Measurements from ENCODE around the gene LY6G6F.

Gene LY6G6F

GRCh38 chr6:31723245-31723979 is 16.7 kb downstream of the LY6G6F start, which contains the start of gene MPIG6B:
Gene MPIG6B, plus strand, starts transcription at chr6:31723373. Its CDS starts 11 bp downstream, at chr6:31723384.
- H3K4me3 Mint-ChIP-seq, result no peak within 1 kb of the TSS

GRCh38 chr6:31723980-31724691 is 17.5 kb downstream of the LY6G6F start:
- Mint-ChIP-seq H3K36me3 (peaks cover 17% of the 10 kb centered on the region), H3K4me3 (no peak overlapping the region), H3K27ac (peak overlapping the region; percentile 42), H3K4me1 (peaks cover 40% of the 10 kb centered on the region), H3K9me3 (no peaks in the 10 kb centered on the region)
- no peak for DNase-seq (ENCODE audit: low spot score in 2 of 2)
- no peak for ATAC-seq

More at GRCh38 chr6:31723245-31723979, 16.7 kb downstream of the LY6G6F start, which contains the start of gene MPIG6B:
- no peak for ATAC-seq
- H3K36me3 Mint-ChIP-seq, result peaks cover 9% of the 10 kb centered on the region
- H3K9me3 Mint-ChIP-seq, result no peaks in the 10 kb centered on the region
- DNase-seq (ENCODE audit: low spot score in 2 of 2), result no peak
- H3K4me1 Mint-ChIP-seq, result peaks cover 33% of the 10 kb centered on the region
- peak within 1 kb of the TSS; percentile 42 for H3K27ac Mint-ChIP-seq

GRCh38 chr6:31725502-31726350 is 19.1 kb downstream of the LY6G6F start:
- DNase-seq (ENCODE audit: low spot score in 2 of 2) (no peak), ATAC-seq (no peak)
- Mint-ChIP-seq H3K4me1 (peaks cover 56% of the 10 kb centered on the region), H3K36me3 (peaks cover 33% of the 10 kb centered on the region), H3K27ac (peak overlapping the region; percentile 91), H3K4me3 (no peak overlapping the region), H3K9me3 (no peaks in the 10 kb centered on the region)

GRCh38 chr6:31727034-31727716 is 20.5 kb downstream of the LY6G6F start:
- peak overlapping the region; percentile 87 for H3K4me3 Mint-ChIP-seq
- ATAC-seq (peak; percentile 19), DNase-seq (ENCODE audit: low spot score in 2 of 2) (no peak)
- peaks cover 60% of the 10 kb centered on the region for H3K4me1 Mint-ChIP-seq
- H3K9me3 Mint-ChIP-seq, result no peaks in the 10 kb centered on the region
- peaks cover 47% of the 10 kb centered on the region for H3K36me3 Mint-ChIP-seq
- H3K27ac Mint-ChIP-seq, result peak overlapping the region; percentile 91

GRCh38 chr6:31727717-31728671 is 21.3 kb downstream of the LY6G6F start:
- Mint-ChIP-seq H3K9me3 (no peaks in the 10 kb centered on the region), H3K27ac (peak overlapping the region; percentile 91), H3K36me3 (peaks cover 55% of the 10 kb centered on the region), H3K4me3 (peak overlapping the region; percentile 87), H3K4me1 (peaks cover 61% of the 10 kb centered on the region)
- DNase-seq (ENCODE audit: low spot score in 2 of 2), result no peak
- no peak for ATAC-seq

- H3K36me3 Mint-ChIP-seq, result peaks cover 57% of the 10 kb centered on the region
- H3K9me3 Mint-ChIP-seq, result no peaks in the 10 kb centered on the region
- ATAC-seq (peak; percentile 43), DNase-seq (ENCODE audit: low spot score in 2 of 2) (no peak)
- H3K27ac Mint-ChIP-seq, result peak within 1 kb of the TSS; percentile 91
- H3K4me3 Mint-ChIP-seq, result peak within 1 kb of the TSS; percentile 87
- peaks cover 67% of the 10 kb centered on the region for H3K4me1 Mint-ChIP-seq
Observed at GRCh38 chr6:31728767-31729514, 22.3 kb downstream of the LY6G6F start, which contains the start of gene DDAH2. Gene DDAH2, minus strand, starts transcription at chr6:31729299. Its CDS starts 138 bp downstream, at chr6:31729161.

- Mint-ChIP-seq H3K9me3 (no peaks in the 10 kb centered on the region), H3K27ac (peak overlapping the region; percentile 91), H3K4me1 (peaks cover 71% of the 10 kb centered on the region), H3K36me3 (peaks cover 63% of the 10 kb centered on the region), H3K4me3 (peak overlapping the region; percentile 87)
- ATAC-seq (peak; percentile 81), DNase-seq (ENCODE audit: low spot score in 2 of 2) (peak; percentile 67 to 91)
Observed at GRCh38 chr6:31729515-31729978, 22.9 kb downstream of the LY6G6F start.

GRCh38 chr6:31729979-31730630 is 23.4 kb downstream of the LY6G6F start:
- H3K36me3 Mint-ChIP-seq, result peaks cover 69% of the 10 kb centered on the region
- DNase-seq (ENCODE audit: low spot score in 2 of 2), result peak; percentile 64 to 89
- peaks cover 74% of the 10 kb centered on the region for H3K4me1 Mint-ChIP-seq
- peak overlapping the region; percentile 91 for H3K27ac Mint-ChIP-seq
- peak; percentile 68 for ATAC-seq
- no peaks in the 10 kb centered on the region for H3K9me3 Mint-ChIP-seq
- H3K4me3 Mint-ChIP-seq, result peak overlapping the region; percentile 87

- Mint-ChIP-seq H3K9me3 (no peaks in the 10 kb centered on the region), H3K4me1 (peaks cover 71% of the 10 kb centered on the region), H3K4me3 (peak overlapping the region; percentile 87), H3K36me3 (peaks cover 74% of the 10 kb centered on the region), H3K27ac (peak overlapping the region; percentile 91)
- ATAC-seq, result no peak
- DNase-seq (ENCODE audit: low spot score in 2 of 2), result no peak
Observed at GRCh38 chr6:31730631-31731086, 24.0 kb downstream of the LY6G6F start.

- Mint-ChIP-seq H3K9me3 (no peaks in the 10 kb centered on the region), H3K4me3 (no peak overlapping the region), H3K4me1 (peaks cover 64% of the 10 kb centered on the region), H3K36me3 (peaks cover 82% of the 10 kb centered on the region), H3K27ac (no peak overlapping the region)
- DNase-seq (ENCODE audit: low spot score in 2 of 2), result no peak
- no peak for ATAC-seq
Observed at GRCh38 chr6:31732029-31732428, 25.4 kb downstream of the LY6G6F start.

GRCh38 chr6:31733734-31734133 is 27.1 kb downstream of the LY6G6F start:
- Mint-ChIP-seq H3K4me1 (peaks cover 67% of the 10 kb centered on the region), H3K4me3 (peak overlapping the region; percentile 84), H3K36me3 (peaks cover 77% of the 10 kb centered on the region), H3K27ac (peak overlapping the region; percentile 92), H3K9me3 (no peaks in the 10 kb centered on the region)
- DNase-seq (ENCODE audit: low spot score in 2 of 2) (no peak), ATAC-seq (no peak)

GRCh38 chr6:31734247-31734820 is 27.7 kb downstream of the LY6G6F start:
- DNase-seq (ENCODE audit: low spot score in 2 of 2), result no peak
- H3K36me3 Mint-ChIP-seq, result peaks cover 72% of the 10 kb centered on the region
- H3K9me3 Mint-ChIP-seq, result no peaks in the 10 kb centered on the region
- H3K27ac Mint-ChIP-seq, result peak overlapping the region; percentile 92
- ATAC-seq, result no peak
- peaks cover 67% of the 10 kb centered on the region for H3K4me1 Mint-ChIP-seq
- H3K4me3 Mint-ChIP-seq, result peak overlapping the region; percentile 84
